Lung (tissue), 12 donors: ENCODE data around the gene CD14. TPM values are rescaled to one million over a fixed set of nuclear protein-coding genes. Genes with fewer than 3 reads are reported as not detected.

ENCODE experiments used
- ATAC-seq: fragments of 200-7000 bp; cut with Tn5 transposase; one replicate; pipeline ENCODE4 v1.9.1; 2020; ENCODE audit warnings: moderate number of reproducible peaks; ENCODE audit not compliant: insufficient read depth, low FRiP score
- DNase-seq, 3 donors: peaks; one replicate each; pipeline ENCODE4 v3.0.0-alpha.2; 2013 to 2017
- H3K27ac ChIP-seq, 2 donors: one replicate each; pipeline ENCODE4 v1.5.1; 2013; ENCODE audit warnings: mild to moderate bottlenecking in 2 of 2, moderate library complexity in 2 of 2, control low read depth in 1 of 2, inconsistent platforms in 1 of 2, low read depth in 1 of 2, low read length in 1 of 2
- H3K27me3 ChIP-seq, 3 donors: one replicate each; pipeline ENCODE4 v1.5.1; 2013; ENCODE audit warnings: low read length in 2 of 3; ENCODE audit not compliant: control insufficient read depth in 3 of 3, insufficient read depth in 3 of 3
- H3K36me3 ChIP-seq, 4 donors: one replicate each; pipeline ENCODE4 v1.5.1; 2013; ENCODE audit warnings: low read length in 4 of 4, mild to moderate bottlenecking in 1 of 4, moderate library complexity in 1 of 4; ENCODE audit not compliant: control insufficient read depth in 4 of 4, insufficient read depth in 4 of 4
- H3K4me1 ChIP-seq, 5 donors: one replicate each; pipeline ENCODE4 v1.5.1; 2013; ENCODE audit warnings: low read length in 5 of 5, mild to moderate bottlenecking in 2 of 5, moderate library complexity in 1 of 5; ENCODE audit not compliant: control insufficient read depth in 5 of 5, insufficient read depth in 5 of 5
- H3K4me3 ChIP-seq: one replicate; pipeline ENCODE4 v1.5.1; 2013; ENCODE audit warnings: mild to moderate bottlenecking, control low read depth, moderate library complexity
- H3K9ac ChIP-seq, 2 donors: one replicate each; pipeline ENCODE4 v1.5.1; 2013; ENCODE audit warnings: low read length in 2 of 2, control low read depth in 1 of 2; ENCODE audit not compliant: insufficient read depth in 1 of 2
- H3K9me3 ChIP-seq, 4 donors: one replicate each; pipeline ENCODE4 v1.5.1; 2013; ENCODE audit warnings: low read length in 3 of 4, mild to moderate bottlenecking in 1 of 4, moderate library complexity in 1 of 4; ENCODE audit not compliant: control insufficient read depth in 4 of 4, insufficient read depth in 3 of 4
- WGBS, 2 donors: extraction: QIAGEN DNeasy Blood & Tissue Kit; methylation state at CpG; one replicate each; pipeline ENCODE4 v1.1.7; 2013; 5-methylcytosine and 5-hydroxymethylcytosine counted together
- polyA plus RNA-seq, 2 donors: library from polyadenylated mRNA; stranded (reverse); fragments of 200-250 nt; gene quantifications; one replicate each; pipeline ENCODE4 v1.2.1, GENCODE V29; 2013
- total RNA-seq, 2 donors: library from RNA; depleted of rRNA in 1 of 2; stranded (reverse); fragments of >200 nt in 1 of 2; gene quantifications; one replicate each; pipeline ENCODE4 v1.2.1, GENCODE V29; 2014 to 2021
- TF ChIP-seq, protein P1 (sequence below): IDR thresholded peaks from 2 replicates; pipeline ENCODE4 v1.5.1; 2012; ENCODE audit warnings: mild to moderate bottlenecking; ENCODE audit errors: control extremely low read depth, extremely low read depth
- donor health status: control.
- donor health status: control.
- donor health status: Bipolar disorder and iron deficiency.
- donor health status: healthy.
- donor health status: DM: yes; HTN: yes; CAD: no.

Gene CD14
- total and polyA plus RNA-seq, 4 donors, result 57.9 to 357 (median 80.2) TPM

DNA sequence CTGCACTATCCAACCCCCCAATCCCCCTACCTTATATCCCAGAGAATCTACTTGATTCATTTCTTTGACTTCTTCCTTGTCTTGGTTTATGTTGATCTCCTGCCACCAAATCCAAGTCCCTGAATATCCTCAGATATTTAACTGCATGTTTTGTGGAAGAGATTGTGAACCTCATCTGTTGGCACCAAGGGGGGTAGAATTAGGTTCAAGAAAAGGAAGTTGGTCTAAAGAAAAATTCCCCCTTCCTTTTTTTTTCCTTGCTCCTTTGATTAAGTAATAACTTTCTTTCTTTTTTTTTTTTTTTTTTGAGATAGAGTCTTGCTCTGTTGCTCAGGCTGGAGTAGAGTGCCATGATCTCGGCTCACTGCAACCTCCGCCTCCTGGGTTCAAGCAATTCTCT, 526 bp upstream of the CD14 start:
- TF ChIP-seq, protein P1, sequence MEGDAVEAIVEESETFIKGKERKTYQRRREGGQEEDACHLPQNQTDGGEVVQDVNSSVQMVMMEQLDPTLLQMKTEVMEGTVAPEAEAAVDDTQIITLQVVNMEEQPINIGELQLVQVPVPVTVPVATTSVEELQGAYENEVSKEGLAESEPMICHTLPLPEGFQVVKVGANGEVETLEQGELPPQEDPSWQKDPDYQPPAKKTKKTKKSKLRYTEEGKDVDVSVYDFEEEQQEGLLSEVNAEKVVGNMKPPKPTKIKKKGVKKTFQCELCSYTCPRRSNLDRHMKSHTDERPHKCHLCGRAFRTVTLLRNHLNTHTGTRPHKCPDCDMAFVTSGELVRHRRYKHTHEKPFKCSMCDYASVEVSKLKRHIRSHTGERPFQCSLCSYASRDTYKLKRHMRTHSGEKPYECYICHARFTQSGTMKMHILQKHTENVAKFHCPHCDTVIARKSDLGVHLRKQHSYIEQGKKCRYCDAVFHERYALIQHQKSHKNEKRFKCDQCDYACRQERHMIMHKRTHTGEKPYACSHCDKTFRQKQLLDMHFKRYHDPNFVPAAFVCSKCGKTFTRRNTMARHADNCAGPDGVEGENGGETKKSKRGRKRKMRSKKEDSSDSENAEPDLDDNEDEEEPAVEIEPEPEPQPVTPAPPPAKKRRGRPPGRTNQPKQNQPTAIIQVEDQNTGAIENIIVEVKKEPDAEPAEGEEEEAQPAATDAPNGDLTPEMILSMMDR, result no peak
- Histone ChIP-seq H3K4me1 (peaks cover 0 to 30% (median 3%) of the 10 kb centered on the region in 5 donors), H3K27ac (peak overlapping the region in 1 of 2 donors; percentile 90), H3K27me3 (peaks cover 0 to 34% (median 19%) of the 10 kb centered on the region in 3 donors), H3K9ac (no peak overlapping the region), H3K4me3 (no peak overlapping the region), H3K36me3 (no peaks in the 10 kb centered on the region), H3K9me3 (no peaks in the 10 kb centered on the region)
- no peak for ATAC-seq
- 80 to 89% methylated on average over 2 of the region's 2 CpGs for WGBS, 2 donors
- no peak for DNase-seq

DNA sequence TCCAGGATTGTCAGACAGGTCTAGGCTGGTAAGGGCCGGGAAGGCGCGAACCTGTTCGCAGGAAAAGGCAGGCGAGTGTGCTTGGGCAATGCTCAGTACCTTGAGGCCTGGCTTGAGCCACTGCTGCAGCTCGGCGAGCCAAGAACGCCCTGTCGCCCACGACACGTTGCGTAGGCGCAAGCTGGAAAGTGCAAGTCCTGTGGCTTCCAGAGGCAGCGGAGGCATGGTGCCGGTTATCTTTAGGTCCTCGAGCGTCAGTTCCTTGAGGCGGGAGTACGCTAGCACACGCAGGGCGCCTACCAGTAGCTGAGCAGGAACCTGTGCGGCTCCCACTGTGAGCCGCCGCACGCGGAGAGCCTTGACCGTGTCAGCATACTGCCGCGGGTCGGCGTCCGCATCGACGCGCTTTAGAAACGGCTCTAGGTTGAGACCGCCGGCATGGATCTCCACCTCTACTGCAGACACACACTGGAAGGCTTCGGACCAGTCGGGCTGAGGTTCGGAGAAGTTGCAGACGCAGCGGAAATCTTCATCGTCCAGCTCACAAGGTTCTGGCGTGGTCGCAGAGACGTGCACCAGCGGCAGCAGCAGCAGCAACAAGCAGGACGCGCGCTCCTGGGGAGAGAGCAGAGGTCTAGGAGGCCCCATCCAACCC, 482 bp downstream of the CD14 start:
- DNase-seq, result peak; percentile 36 to 45 (median 37)
- peak overlapping the region; percentile 43 for H3K4me3 ChIP-seq
- peak; percentile 48 for ATAC-seq
- peak overlapping the region in 1 of 2 donors; percentile 55 for H3K9ac ChIP-seq
- H3K4me1 ChIP-seq, result peaks cover 0 to 30% (median 3%) of the 10 kb centered on the region in 5 donors
- peak overlapping the region in 1 of 2 donors; percentile 90 for H3K27ac ChIP-seq
- peaks cover 0 to 34% (median 19%) of the 10 kb centered on the region in 3 donors for H3K27me3 ChIP-seq
- 1% methylated on average over 51 of the region's 51 CpGs for WGBS, 2 donors
- no peaks in the 10 kb centered on the region for H3K36me3 ChIP-seq
- TF ChIP-seq, protein P1, result no peak
- no peaks in the 10 kb centered on the region for H3K9me3 ChIP-seq

DNA sequence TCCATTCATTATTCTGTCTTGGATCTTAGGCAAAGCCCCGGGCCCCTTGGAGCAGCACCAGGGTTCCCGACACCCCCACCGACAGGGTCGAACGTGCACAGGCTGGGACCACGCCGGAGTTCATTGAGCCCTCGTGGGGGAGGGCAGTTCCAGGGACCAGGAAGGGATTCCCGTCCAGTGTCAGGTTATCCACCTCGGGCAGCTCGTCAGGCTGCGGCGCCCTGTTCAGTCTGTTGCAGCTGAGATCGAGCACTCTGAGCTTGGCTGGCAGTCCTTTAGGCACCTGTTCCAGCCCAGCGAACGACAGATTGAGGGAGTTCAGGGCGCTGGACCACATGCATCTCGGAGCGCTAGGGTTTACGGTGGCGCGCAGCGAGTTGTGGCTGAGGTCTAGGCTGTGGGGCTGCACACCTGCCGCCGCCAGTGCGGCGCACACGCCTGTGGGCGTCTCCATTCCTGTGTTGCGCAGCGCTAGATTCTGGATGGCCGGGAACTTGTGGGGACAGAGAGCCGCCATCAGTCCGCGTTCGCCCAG, 1.1 kb downstream of the CD14 start:
- no peak overlapping the region for H3K9ac ChIP-seq
- DNase-seq (peak in 2 of 3 donors; percentile 15 to 23), ATAC-seq (peak; percentile 22)

More for the DNA sequence above, 1.1 kb downstream of the CD14 start:
- TF ChIP-seq, protein P1, result no peak
- peaks cover 0 to 34% (median 19%) of the 10 kb centered on the region in 3 donors for H3K27me3 ChIP-seq
- peak overlapping the region in 1 of 2 donors; percentile 90 for H3K27ac ChIP-seq
- no peaks in the 10 kb centered on the region for H3K36me3 ChIP-seq
- H3K4me3 ChIP-seq, result peak overlapping the region; percentile 43
- H3K9me3 ChIP-seq, result no peaks in the 10 kb centered on the region
- 8 to 11% methylated on average over 36 of the region's 36 CpGs for WGBS, 2 donors
- H3K4me1 ChIP-seq, result peaks cover 0 to 30% (median 3%) of the 10 kb centered on the region in 5 donors
